A549 (cell line): ENCODE results near the gene GNG8. TPM values are rescaled to one million over a fixed set of nuclear protein-coding genes. Genes with fewer than 3 reads are reported as not detected.

Experiments
- ATAC-seq, 2 experiments: fragments of 200-7000 bp in 1 of 2; fragments of >200 bp in 1 of 2; cut with Nextera tagmentation in 1 of 2; cut with Tn5 transposase in 1 of 2; 3 replicates each; pipeline versions ENCODE4 v1.8.0 to v1.9.1; 2018 to 2020; ENCODE audit warnings: mild to moderate bottlenecking in 1 of 2, moderate library complexity in 1 of 2
- CTCF ChIA-PET: fragments of 300-600 bp; sonication (Branson Sonifier 250); formaldehyde crosslinking; extraction: SDS; loops from one replicate; lab custom pipeline; 2021; ENCODE audit warnings: antibody characterized with exemption, inconsistent platforms; lab: Yijun Ruan, JAX
- POLR2A ChIA-PET: fragments of 350-600 bp; formaldehyde crosslinking; extraction: SDS; loops from one replicate; lab custom pipeline; 2021; ENCODE audit warnings: antibody characterized with exemption, inconsistent platforms; lab: Yijun Ruan, JAX
- DNase-seq, 2 experiments: peaks; one replicate each; pipeline versions ENCODE4 v3.0.0 to v3.0.0-alpha.2; 2011 to 2016; ENCODE audit warnings: low read depth in 1 of 2, low spot score in 1 of 2
- FAIRE-seq: peaks from 2 replicates; lab custom pipeline; 2011; peaks lifted over from hg19 to GRCh38; lab: Jason Lieb, UNC
- H3K27ac ChIP-seq, 2 experiments: fragments of >200 bp; sonication (Bioruptor Twin); formaldehyde crosslinking; 3 replicates each; pipeline ENCODE4 v1.5.1; 2016 to 2017
- H3K4me1 ChIP-seq: fragments of >200 bp; sonication (Bioruptor Twin); formaldehyde crosslinking; 3 replicates; pipeline ENCODE4 v1.6.1; 2016
- H3K4me2 ChIP-seq: fragments of >200 bp; sonication (Bioruptor Twin); formaldehyde crosslinking; 3 replicates; pipeline ENCODE4 v1.6.1; 2016
- H3K4me3 ChIP-seq: fragments of >200 bp; sonication (Bioruptor Twin); formaldehyde crosslinking; 3 replicates; pipeline ENCODE4 v1.5.1; 2016
- H3K9me3 ChIP-seq: fragments of >200 bp; sonication (Bioruptor Twin); formaldehyde crosslinking; 3 replicates; pipeline ENCODE4 v1.6.1; 2016
- CEBPB ChIP-seq, 2 experiments: fragments of >200 bp in 1 of 2; sonication (Bioruptor Twin) in 1 of 2; formaldehyde crosslinking in 1 of 2; IDR thresholded peaks; 2 replicates each; pipeline ENCODE4 v1.6.1; 2012 to 2016
- CHD2 ChIP-seq: fragments of 150-350 bp; IDR thresholded peaks from 2 replicates; pipeline ENCODE4 v1.6.1; 2014; ENCODE audit warnings: low read length; ENCODE audit not compliant: partially characterized antibody
- EHF ChIP-seq: fragments of 250-450 bp; sonication (Bioruptor Pico); IDR thresholded peaks from 2 replicates; pipeline ENCODE4 v1.5.0; 2020; ENCODE audit warnings: mild to moderate bottlenecking
- EP300 ChIP-seq, 2 experiments: fragments of >200 bp; sonication (Bioruptor Twin); formaldehyde crosslinking; IDR thresholded peaks; 2 replicates in 1 of 2; 3 replicates in 1 of 2; pipeline ENCODE4 v1.6.1; 2016 to 2017
- HOXA7 ChIP-seq: fragments of 250-450 bp; sonication (Bioruptor Pico); IDR thresholded peaks from 2 replicates; pipeline ENCODE4 v1.5.0; 2020; ENCODE audit warnings: mild to moderate bottlenecking, moderate library complexity
- HOXB13 ChIP-seq: fragments of 250-450 bp; sonication (Bioruptor Pico); IDR thresholded peaks from 2 replicates; pipeline ENCODE4 v1.5.0; 2020; ENCODE audit warnings: low read depth, mild to moderate bottlenecking, moderate library complexity
- JUNB ChIP-seq: fragments of >200 bp; sonication (Bioruptor Twin); formaldehyde crosslinking; IDR thresholded peaks from 2 replicates; pipeline ENCODE4 v1.6.1; 2016
- MYC ChIP-seq: IDR thresholded peaks from 2 replicates; pipeline ENCODE4 v1.6.1; 2012; ENCODE audit warnings: mild to moderate bottlenecking, inconsistent platforms, low read length, improper control_type of control experiment, borderline replicate concordance
- NFE2L2 ChIP-seq: fragments of 150-350 bp; conservative IDR thresholded peaks from 2 replicates; pipeline ENCODE4 v1.6.1; 2014; ENCODE audit warnings: low read length
- TFCP2L1 ChIP-seq: fragments of 250-450 bp; sonication (Bioruptor Pico); IDR thresholded peaks from 2 replicates; pipeline ENCODE4 v1.5.0; 2021; ENCODE audit warnings: mild to moderate bottlenecking
- ZNF302 ChIP-seq: fragments of 250-450 bp; sonication (Bioruptor Pico); IDR thresholded peaks from 2 replicates; pipeline ENCODE4 v1.9.0; 2021; ENCODE audit warnings: inconsistent platforms, mild to moderate bottlenecking, moderate library complexity
- WGBS: methylation state at CpG from one replicate; pipeline ENCODE4 v1.1.6; 2017; ENCODE audit errors: missing lambda C conversion rate; 5-methylcytosine and 5-hydroxymethylcytosine counted together
- polyA plus RNA-seq, 4 experiments: library from polyadenylated mRNA; depleted of rRNA in 3 of 4; stranded (reverse); fragments of >200 nt; fragmentation: RNase III in 1 of 4; extraction: RNeasy Plus Mini Kit Qiagen cat#74134 plus additional on column Dnase treatment in 1 of 4; gene quantifications; 2 replicates in 3 of 4; 3 replicates in 1 of 4; pipeline ENCODE4 v1.2.3, GENCODE V29; 2011 to 2017
- TF ChIP-seq, protein P1 (sequence below): IDR thresholded peaks from 2 replicates; pipeline ENCODE4 v1.6.1; 2012
- TF ChIP-seq, protein P2 (sequence below): fragments of >200 bp; sonication (Bioruptor Twin); formaldehyde crosslinking; IDR thresholded peaks from 3 replicates; pipeline ENCODE4 v1.6.1; 2016

Gene GNG8
- polyA plus RNA-seq, 2 of the 4 experiments (the other 2 are of a cell fraction), result not detected

GRCh38 chr19:46604781-46605355 is 31.1 kb downstream of the GNG8 start:
- WGBS, result 88% methylated on average over 12 of the region's 13 CpGs
- no peak for DNase-seq
- peaks cover 23% of the 10 kb centered on the region for H3K4me1 ChIP-seq
- no peak overlapping the region for H3K27ac ChIP-seq
- no peaks in the 10 kb centered on the region for H3K9me3 ChIP-seq
- POLR2A ChIA-PET, result no interaction called here
- CTCF ChIA-PET, result interaction anchor here (1.1 to 34.1 kb wide), 8 partner anchors 19 to 653 kb away, joined by 3 to 737 read pairs (median 4); partner anchors contain the start of genes DACT3, GNG8 and PTGIR
- TF ChIP-seq NFE2L2, result no peak
- FAIRE-seq, result no peak
- no peak overlapping the region for H3K4me2 ChIP-seq
- no peak overlapping the region for H3K4me3 ChIP-seq
- no peak for ATAC-seq

DNA sequence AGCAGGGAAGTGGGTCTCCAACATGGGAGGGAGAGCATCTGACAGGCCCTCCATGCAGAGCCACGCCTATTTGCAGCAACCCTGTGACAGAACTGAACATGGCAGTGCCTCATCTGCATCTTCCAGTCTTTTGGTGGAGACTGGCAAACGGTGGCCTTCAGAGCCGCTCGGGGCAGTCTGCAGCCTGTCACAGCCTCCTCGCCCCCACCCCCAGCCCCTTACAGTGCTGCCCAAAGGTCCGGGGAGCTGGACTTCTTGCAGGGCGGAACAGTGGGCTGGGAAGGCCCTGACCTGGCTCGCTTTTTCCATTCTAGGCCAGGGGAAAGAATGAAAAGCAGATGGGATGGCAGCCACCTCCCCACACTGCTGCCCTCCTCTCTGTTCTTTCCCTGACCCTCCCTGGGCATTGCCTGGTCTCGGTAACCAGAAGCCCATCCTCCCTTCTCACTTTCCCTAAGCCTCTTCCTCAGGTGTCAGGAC is 32.2 kb downstream of the GNG8 start:
- ChIA-PET POLR2A (no interaction called here), CTCF (interaction anchor here (26.1 to 34.1 kb wide), 2 partner anchors 20 to 60 kb away, joined by 483 to 737 read pairs; partner anchors contain the start of genes DACT3, GNG8 and PTGIR)
- FAIRE-seq, result no peak
- TF ChIP-seq EP300 (IDR thresholded peaks at IDR 0.05), result no peak
- TF ChIP-seq, protein P1, sequence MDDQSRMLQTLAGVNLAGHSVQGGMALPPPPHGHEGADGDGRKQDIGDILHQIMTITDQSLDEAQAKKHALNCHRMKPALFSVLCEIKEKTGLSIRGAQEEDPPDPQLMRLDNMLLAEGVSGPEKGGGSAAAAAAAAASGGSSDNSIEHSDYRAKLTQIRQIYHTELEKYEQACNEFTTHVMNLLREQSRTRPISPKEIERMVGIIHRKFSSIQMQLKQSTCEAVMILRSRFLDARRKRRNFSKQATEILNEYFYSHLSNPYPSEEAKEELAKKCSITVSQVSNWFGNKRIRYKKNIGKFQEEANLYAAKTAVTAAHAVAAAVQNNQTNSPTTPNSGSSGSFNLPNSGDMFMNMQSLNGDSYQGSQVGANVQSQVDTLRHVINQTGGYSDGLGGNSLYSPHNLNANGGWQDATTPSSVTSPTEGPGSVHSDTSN, result peak; percentile 5; the same call in 1 of the 2 replicates
- no peak for TF ChIP-seq ZNF302 (CRISPR knock-in tag)
- TF ChIP-seq CEBPB (IDR thresholded peaks at IDR 0.05), result no peak
- DNase-seq, result no peak
- Histone ChIP-seq H3K9me3 (peaks cover 5% of the 10 kb centered on the region), H3K4me3 (no peak overlapping the region), H3K4me2 (peak overlapping the region; percentile 95), H3K27ac (peak overlapping the region in 1 of 2 experiments; percentile 97; a peak in 3 of 6 replicates), H3K4me1 (peaks cover 23% of the 10 kb centered on the region)
- 92% methylated on average over 9 of the region's 9 CpGs for WGBS
- ATAC-seq, result no peak

GRCh38 chr19:46603195-46603637 is 32.8 kb downstream of the GNG8 start:
- peaks cover 11% of the 10 kb centered on the region for H3K9me3 ChIP-seq
- ChIA-PET CTCF (interaction anchor here (0.6 to 34.1 kb wide), 3 partner anchors 20 to 1140 kb away, joined by 3 to 737 read pairs (median 483); partner anchors contain the start of genes DACT3, GNG8 and PTGIR), POLR2A (interaction anchor here (3.7 kb wide), 1 partner anchor 58 kb away, joined by 29 read pairs; the partner anchor contains the start of gene DACT3)
- H3K4me1 ChIP-seq, result peaks cover 23% of the 10 kb centered on the region
- TF ChIP-seq ZNF302 (CRISPR knock-in tag) (no peak), JUNB (no peak), HOXB13 (CRISPR knock-in tag) (no peak), HOXA7 (CRISPR knock-in tag) (no peak), TFCP2L1 (no peak), EHF (CRISPR knock-in tag) (no peak), CHD2 (no peak), EP300 (IDR thresholded peaks at IDR 0.05) (no peak)
- peak overlapping the region; percentile 96 to 97 for H3K27ac ChIP-seq
- peak overlapping the region; percentile 95 for H3K4me2 ChIP-seq
- FAIRE-seq (no peak), DNase-seq (no peak), ATAC-seq (no peak)
- WGBS, result 45% methylated on average over 2 of the region's 2 CpGs
- H3K4me3 ChIP-seq, result peak overlapping the region; percentile 94

- Histone ChIP-seq H3K9me3 (peaks cover 12% of the 10 kb centered on the region), H3K4me3 (peak overlapping the region; percentile 94), H3K27ac (peak overlapping the region; percentile 96 to 97), H3K4me2 (peak overlapping the region; percentile 95), H3K4me1 (peaks cover 23% of the 10 kb centered on the region)
- ATAC-seq (0 out of 6 replicates have a peak, but pooled peaks of 1 of the 2 experiments have one; percentile 3), FAIRE-seq (no peak), DNase-seq (no peak)
- TF ChIP-seq, protein P2, sequence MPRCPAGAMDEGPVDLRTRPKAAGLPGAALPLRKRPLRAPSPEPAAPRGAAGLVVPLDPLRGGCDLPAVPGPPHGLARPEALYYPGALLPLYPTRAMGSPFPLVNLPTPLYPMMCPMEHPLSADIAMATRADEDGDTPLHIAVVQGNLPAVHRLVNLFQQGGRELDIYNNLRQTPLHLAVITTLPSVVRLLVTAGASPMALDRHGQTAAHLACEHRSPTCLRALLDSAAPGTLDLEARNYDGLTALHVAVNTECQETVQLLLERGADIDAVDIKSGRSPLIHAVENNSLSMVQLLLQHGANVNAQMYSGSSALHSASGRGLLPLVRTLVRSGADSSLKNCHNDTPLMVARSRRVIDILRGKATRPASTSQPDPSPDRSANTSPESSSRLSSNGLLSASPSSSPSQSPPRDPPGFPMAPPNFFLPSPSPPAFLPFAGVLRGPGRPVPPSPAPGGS, result 0 out of 3 replicates have a peak, but pooled peaks have one; percentile 3
- TF ChIP-seq MYC, result no peak
- POLR2A ChIA-PET, result interaction anchor here (3.7 kb wide), 1 partner anchor 59 kb away, joined by 29 read pairs; the partner anchor contains the start of gene DACT3
- WGBS, result 25% methylated on average over 23 of the region's 23 CpGs
- CTCF ChIA-PET, result interaction anchor here (0.6 to 34.1 kb wide), 5 partner anchors 21 to 1141 kb away, joined by 3 to 737 read pairs (median 8); partner anchors contain the start of genes DACT3, GNG8 and PTGIR
These were observed 33.4 kb downstream of the GNG8 start for GRCh38 chr19:46602392-46603194.
